HepG2 (cell line): ENCODE data around the gene COG4. TPM values are rescaled to one million over a fixed set of nuclear protein-coding genes. Genes with fewer than 3 reads are reported as not detected.

Experiments used
- ATAC-seq: fragments of 200-7000 bp; cut with Tn5 transposase; 3 replicates; pipeline ENCODE4 v1.9.1; 2020; ENCODE audit warnings: mild to moderate bottlenecking, moderate library complexity
- BruUV-seq: library from RNA; stranded (reverse); fragments of 400-500 nt; replicated peaks from 2 replicates; lab custom pipeline; 2021; lab: Mats Ljungman, UMichigan
- CTCF ChIA-PET: fragments of 300-600 bp; formaldehyde crosslinking; extraction: SDS; loops from one replicate; lab custom pipeline; 2021; ENCODE audit warnings: low total read pairs, inconsistent platforms, low intra/inter-chr PET ratio; lab: Yijun Ruan, JAX
- POLR2A ChIA-PET: fragments of 350-600 bp; sonication (Branson Sonifier 250); formaldehyde crosslinking; loops from one replicate; lab custom pipeline; 2020; ENCODE audit warnings: antibody characterized with exemption, inconsistent platforms; lab: Yijun Ruan, JAX
- DNase-seq: peaks from one replicate; pipeline ENCODE4 v3.0.0-alpha.2; 2015; ENCODE audit warnings: low spot score
- FAIRE-seq: peaks from 3 replicates; lab custom pipeline; 2011; peaks lifted over from hg19 to GRCh38; lab: Jason Lieb, UNC
- H2AFZ ChIP-seq: one replicate; pipeline ENCODE4 v1.6.1; 2011; ENCODE audit warnings: low read length, inconsistent platforms
- H3K27ac ChIP-seq: fragments of 300-600 bp; 3 replicates; pipeline ENCODE4 v1.8.0; 2011; ENCODE audit warnings: mixed run types, mild to moderate bottlenecking, mixed read lengths, low read length, inconsistent platforms; ENCODE audit not compliant: insufficient read depth; ENCODE audit errors: extremely low read length
- H3K27me3 ChIP-seq, 2 experiments: fragments of 200-600 bp in 1 of 2; 2 replicates in 1 of 2; 3 replicates in 1 of 2; pipeline versions ENCODE4 v1.6.0 to v1.8.0; 2011; ENCODE audit warnings: low read length in 2 of 2, mild to moderate bottlenecking in 2 of 2, moderate library complexity in 2 of 2, inconsistent platforms in 1 of 2; ENCODE audit not compliant: insufficient read depth in 2 of 2, control insufficient read depth in 1 of 2
- H3K36me3 ChIP-seq, 2 experiments: fragments of 200-600 bp in 1 of 2; replicated peaks in 1 of 2; 2 replicates in 1 of 2; 3 replicates in 1 of 2; pipeline versions ENCODE4 v1.5.1 to v1.8.0; 2011; ENCODE audit warnings: low read length in 2 of 2, inconsistent platforms in 1 of 2; ENCODE audit not compliant: insufficient read depth in 2 of 2, control insufficient read depth in 1 of 2
- H3K4me1 ChIP-seq: 2 replicates; pipeline ENCODE4 v1.5.1; 2012; ENCODE audit warnings: low read length, inconsistent platforms; ENCODE audit not compliant: insufficient read depth
- H3K4me2 ChIP-seq: 2 replicates; pipeline ENCODE4 v1.6.0; 2011; ENCODE audit warnings: low read depth, low read length, inconsistent platforms
- H3K4me3 ChIP-seq, 3 experiments: fragments of 200-600 bp in 1 of 3; sonication (generic), shearing (Covaris generic) in 1 of 3; replicated peaks in 1 of 3; 2 replicates each; pipeline ENCODE4 v1.5.1; 2011 to 2016; ENCODE audit warnings: low read length in 3 of 3, inconsistent platforms in 2 of 3, low read depth in 2 of 3, mild to moderate bottlenecking in 2 of 3, control low read depth in 1 of 3, mixed read lengths in 1 of 3; ENCODE audit not compliant: insufficient read depth in 1 of 3
- H3K79me2 ChIP-seq: one replicate; pipeline ENCODE4 v1.6.1; 2011; ENCODE audit warnings: low read length, inconsistent platforms; ENCODE audit not compliant: insufficient read depth
- H3K9ac ChIP-seq: 2 replicates; pipeline ENCODE4 v1.6.0; 2011; ENCODE audit warnings: mild to moderate bottlenecking, low read depth, low read length, inconsistent platforms; ENCODE audit not compliant: insufficient read depth
- H3K9me3 ChIP-seq: 2 replicates; pipeline ENCODE4 v1.5.1; 2012; ENCODE audit warnings: mild to moderate bottlenecking, low read length
- H4K20me1 ChIP-seq: 2 replicates; pipeline ENCODE4 v1.6.0; 2011; ENCODE audit warnings: inconsistent platforms, mild to moderate bottlenecking, low read length, moderate library complexity; ENCODE audit not compliant: insufficient read depth
- BRD4 ChIP-seq: sonication (generic); formaldehyde crosslinking; IDR thresholded peaks from 2 replicates; pipeline ENCODE4 v1.4.0; 2020; ENCODE audit warnings: missing genetic modification reagents
- CBX5 ChIP-seq: sonication (generic); formaldehyde crosslinking; IDR thresholded peaks from 2 replicates; pipeline ENCODE4 v1.4.0; 2020; ENCODE audit warnings: missing genetic modification reagents, borderline replicate concordance
- GABPB1 ChIP-seq: IDR thresholded peaks from 2 replicates; pipeline ENCODE4 v1.6.1; 2016; ENCODE audit warnings: mild to moderate bottlenecking, missing genetic modification reagents, moderate library complexity, missing compliant biosample characterization
- HBP1 ChIP-seq: IDR thresholded peaks from 2 replicates; pipeline ENCODE4 v1.6.1; 2016; ENCODE audit warnings: low read depth, control low read depth
- HNRNPK ChIP-seq: fragments of 200-400 bp; formaldehyde crosslinking; IDR thresholded peaks from 2 replicates; pipeline ENCODE4 v1.6.1; 2018; ENCODE audit warnings: low read length, low read depth, moderate library complexity, mild to moderate bottlenecking; ENCODE audit not compliant: poor library complexity, severe bottlenecking
- JUN ChIP-seq: sonication (generic); formaldehyde crosslinking; IDR thresholded peaks from 2 replicates; pipeline ENCODE4 v1.4.0; 2020; ENCODE audit warnings: mild to moderate bottlenecking, missing genetic modification reagents
- KDM4B ChIP-seq: sonication (generic); formaldehyde crosslinking; IDR thresholded peaks from 2 replicates; pipeline ENCODE4 v1.4.0; 2020; ENCODE audit warnings: missing genetic modification reagents
- KMT2B ChIP-seq: IDR thresholded peaks from 2 replicates; pipeline ENCODE4 v1.6.1; 2016; ENCODE audit warnings: missing genetic modification reagents, missing compliant biosample characterization
- NONO ChIP-seq, 2 experiments: fragments of 450-650 bp in 1 of 2; sonication (generic) in 1 of 2; formaldehyde crosslinking in 1 of 2; IDR thresholded peaks in 1 of 2; conservative IDR thresholded peaks in 1 of 2; 2 replicates each; pipeline versions ENCODE4 v1.6.1 to v1.8.0; 2017 to 2022; ENCODE audit warnings: mild to moderate bottlenecking in 1 of 2, missing genetic modification reagents in 1 of 2, moderate library complexity in 1 of 2
- NR2F6 ChIP-seq, 2 experiments: IDR thresholded peaks; 2 replicates each; pipeline ENCODE4 v1.6.1; 2016; ENCODE audit warnings: antibody characterized with exemption in 1 of 2, mild to moderate bottlenecking in 1 of 2
- SALL1 ChIP-seq: sonication (generic); formaldehyde crosslinking; IDR thresholded peaks from 2 replicates; pipeline ENCODE4 v1.8.0; 2022; ENCODE audit warnings: mild to moderate bottlenecking, missing genetic modification reagents
- SP4 ChIP-seq: sonication (generic); formaldehyde crosslinking; IDR thresholded peaks from 2 replicates; pipeline ENCODE4 v1.8.1; 2023; ENCODE audit warnings: mild to moderate bottlenecking, missing genetic modification reagents
- SSRP1 ChIP-seq: IDR thresholded peaks from 2 replicates; pipeline ENCODE4 v1.6.1; 2016; ENCODE audit warnings: control low read depth
- STAG1 ChIP-seq: sonication (generic); formaldehyde crosslinking; IDR thresholded peaks from 2 replicates; pipeline ENCODE4 v1.4.0; 2020; ENCODE audit warnings: missing genetic modification reagents
- SUZ12 ChIP-seq: fragments of 150-350 bp; IDR thresholded peaks from 2 replicates; pipeline ENCODE4 v1.6.1; 2014; ENCODE audit warnings: low read depth, low read length
- ZFP36L1 ChIP-seq: sonication (generic); formaldehyde crosslinking; IDR thresholded peaks from 2 replicates; pipeline ENCODE4 v1.8.0; 2022; ENCODE audit warnings: mild to moderate bottlenecking, missing genetic modification reagents, moderate library complexity
- ZNF350 ChIP-seq: sonication (generic); formaldehyde crosslinking; IDR thresholded peaks from 2 replicates; pipeline ENCODE4 v1.4.0; 2020; ENCODE audit warnings: mild to moderate bottlenecking, low read depth, missing genetic modification reagents, borderline replicate concordance
- ZNF362 ChIP-seq: sonication (generic); formaldehyde crosslinking; IDR thresholded peaks from 2 replicates; pipeline ENCODE4 v1.4.0; 2020; ENCODE audit warnings: missing genetic modification reagents, mild to moderate bottlenecking, borderline replicate concordance
- ZNF576 ChIP-seq: sonication (generic); formaldehyde crosslinking; IDR thresholded peaks from 2 replicates; pipeline ENCODE4 v1.4.0; 2020; ENCODE audit warnings: mild to moderate bottlenecking, missing genetic modification reagents
- ZNF761 ChIP-seq: sonication (generic); formaldehyde crosslinking; conservative IDR thresholded peaks from 2 replicates; pipeline ENCODE4 v1.4.0; 2020; ENCODE audit warnings: mild to moderate bottlenecking, missing genetic modification reagents
- WGBS: methylation state at CpG from one replicate; pipeline ENCODE4 v1.1.6; 2017; ENCODE audit warnings: low lambda C conversion rate; 5-methylcytosine and 5-hydroxymethylcytosine counted together
- in situ Hi-C: cut with HindIII; loops from 2 replicates; pipeline ENCODE4 v1.10.0; 2017; ENCODE audit warnings: low pct_unique_long_range_greater_than_20kb; ENCODE audit not compliant: extremely low pct_ligation_motif_present
- intact Hi-C: fragments of 100-400 bp; cut with micrococcal nuclease; formaldehyde crosslinking; loops from one replicate; pipeline ENCODE4 v1.10.0; 2022; ENCODE audit not compliant: unreplicated experiment
- polyA plus RNA-seq, 8 experiments: library from polyadenylated mRNA; depleted of rRNA in 3 of 8; stranded (reverse) in 7 of 8; unstranded in 1 of 8; fragments of >200 nt; fragmentation: Illumina TruSeq in 4 of 8; extraction: Trizol in 4 of 8; gene quantifications; 2 replicates each; pipeline versions ENCODE4 v1.2.1 to v1.2.3, GENCODE V29; 2011 to 2016; ENCODE audit warnings: low read depth in 4 of 8, missing spikeins in 1 of 8, mixed read lengths in 1 of 8; ENCODE audit not compliant: insufficient read depth in 1 of 8
- total RNA-seq, 5 experiments: library from RNA; depleted of rRNA; stranded (reverse); fragments of >200 nt; fragmentation: Illumina TruSeq; extraction: Trizol; gene quantifications; 2 replicates each; pipeline ENCODE4 v1.2.3, GENCODE V29; 2016; ENCODE audit warnings: low read depth in 1 of 5

The COG4 gene
- total and polyA plus RNA-seq, 2 of the 13 experiments (the other 11 are each of a cell fraction or from before 2014, with no cell fraction given) = 51.1 to 73.8 TPM

DNA sequence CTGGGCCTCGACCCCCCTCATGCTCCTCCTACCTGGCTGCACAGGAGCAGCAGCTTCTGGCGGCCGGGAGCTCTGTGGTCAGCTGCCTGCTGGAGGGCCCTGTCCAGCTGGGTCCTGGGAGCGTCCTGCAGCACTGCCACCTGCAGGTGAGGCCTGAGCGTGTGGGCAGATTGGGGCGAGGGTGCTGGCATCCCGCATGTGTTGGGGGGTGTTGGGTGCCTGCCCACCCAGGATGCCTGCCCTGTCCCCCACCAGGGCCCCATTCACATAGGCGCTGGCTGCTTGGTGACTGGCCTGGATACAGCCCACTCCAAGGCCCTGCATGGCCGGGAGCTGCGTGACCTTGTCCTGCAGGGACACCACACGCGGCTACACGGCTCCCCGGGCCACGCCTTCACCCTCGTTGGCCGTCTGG is 52.4 kb downstream of the COG4 start:
- peak; percentile 61 for DNase-seq
- POLR2A ChIA-PET = interaction anchor here (0.6 to 4.8 kb wide), 11 partner anchors 10 to 124 kb away, joined by 3 to 51 read pairs (median 4); partner anchors contain the start of genes DDX19A and FCSK
- in situ Hi-C loops = no loop called here
- peak; percentile 99 for TF ChIP-seq STAG1 (CRISPR knock-in tag)
- no peak for TF ChIP-seq SUZ12
- peak; percentile 60; the same call in 1 of the 2 replicates for TF ChIP-seq GABPB1 (CRISPR knock-in tag)
- TF ChIP-seq ZNF362 (CRISPR knock-in tag) = peak; percentile 69
- peak; percentile 78; the same call in 1 of the 2 replicates for TF ChIP-seq SSRP1 (CRISPR knock-in tag)
- peak; percentile 46; the same call in 1 of the 2 replicates for TF ChIP-seq JUN (CRISPR knock-in tag)
- no peak; the same call in 1 of the 2 replicates for TF ChIP-seq ZNF761 (CRISPR knock-in tag)
- 0 out of 2 replicates have a peak, but pooled peaks have one; percentile 58 for TF ChIP-seq ZFP36L1 (CRISPR knock-in tag)
- TF ChIP-seq SP4 (CRISPR knock-in tag) = peak; percentile 26; the same call in 1 of the 2 replicates
- TF ChIP-seq BRD4 (CRISPR knock-in tag) = peak; percentile 50; the same call in 1 of the 2 replicates
- no peak for TF ChIP-seq NONO (IDR thresholded peaks at IDR 0.05)
- no peak; the same call in 1 of the 2 replicates for TF ChIP-seq NONO (CRISPR knock-in tag; conservative IDR thresholded peaks at IDR 0.05)
- peak; percentile 59; the same call in 1 of the 2 replicates for TF ChIP-seq ZNF350 (CRISPR knock-in tag)
- peak; percentile 35; the same call in 1 of the 2 replicates for TF ChIP-seq KDM4B (CRISPR knock-in tag)
- peak; percentile 76 for TF ChIP-seq HNRNPK
- 0 out of 2 replicates have a peak, but pooled peaks have one; percentile 70 for TF ChIP-seq HBP1 (CRISPR knock-in tag)
- no peak for TF ChIP-seq KMT2B
- TF ChIP-seq CBX5 = peak; percentile 71; the same call in 1 of the 2 replicates
- TF ChIP-seq SALL1 (CRISPR knock-in tag) = peak; percentile 65
- TF ChIP-seq NR2F6 (IDR thresholded peaks at IDR 0.05) = no peak
- peak; percentile 51; the same call in 1 of the 2 replicates for TF ChIP-seq NR2F6 (CRISPR knock-in tag; IDR thresholded peaks at IDR 0.05)
- TF ChIP-seq ZNF576 = no peak

More for the DNA sequence above, 52.4 kb downstream of the COG4 start:
- WGBS = 46% methylated on average over 15 of the region's 17 CpGs
- Histone ChIP-seq H2AFZ (no peak overlapping the region), H3K36me3 (peaks cover 0 to 4% of the 10 kb centered on the region in 2 experiments; a peak in 1 of 5 replicates), H3K79me2 (no peaks in the 10 kb centered on the region), H3K4me2 (0 out of 2 replicates have a peak overlapping the region, but pooled peaks have one; percentile 8), H3K4me1 (peaks cover 5% of the 10 kb centered on the region; the same call in 1 of the 2 replicates), H4K20me1 (no peaks in the 10 kb centered on the region), H3K27ac (no peak overlapping the region), H3K9me3 (no peaks in the 10 kb centered on the region), H3K9ac (no peak overlapping the region), H3K27me3 (no peaks in the 10 kb centered on the region), H3K4me3 (no peak overlapping the region)
- ATAC-seq (peak; percentile 87), FAIRE-seq (peak; percentile 57)
- intact Hi-C loops = loop anchor here (1.0 to 2.0 kb wide), 2 partner anchors 76 to 90 kb away; no protein-coding TSS in a partner anchor
- BruUV-seq = no TSS peak
- CTCF ChIA-PET = interaction anchor here (0.8 to 2.8 kb wide), 4 partner anchors 53 to 101 kb away, joined by 3 to 47 read pairs (median 6); no protein-coding TSS in a partner anchor
